Stimulated activated CD4-positive, alpha-beta T cell treated with anti-CD3 and anti-CD28 coated beads, Interleukin-15, amount 100 ng/mL, for 24 hours (primary cell): Measurements from ENCODE around the gene F8.
A peak's percentile ranks its signal among the peaks of the same experiment; 100 is the strongest.
"Not testable (repeated sequence)": the region's sequence is repeated elsewhere in the genome, so short reads cannot be mapped to it uniquely, and the experiment has no call there.

ENCODE experiments used
- DNase-seq: peaks from one replicate; pipeline ENCODE4 v3.0.0-alpha.2; 2020

The F8 gene

DNA sequence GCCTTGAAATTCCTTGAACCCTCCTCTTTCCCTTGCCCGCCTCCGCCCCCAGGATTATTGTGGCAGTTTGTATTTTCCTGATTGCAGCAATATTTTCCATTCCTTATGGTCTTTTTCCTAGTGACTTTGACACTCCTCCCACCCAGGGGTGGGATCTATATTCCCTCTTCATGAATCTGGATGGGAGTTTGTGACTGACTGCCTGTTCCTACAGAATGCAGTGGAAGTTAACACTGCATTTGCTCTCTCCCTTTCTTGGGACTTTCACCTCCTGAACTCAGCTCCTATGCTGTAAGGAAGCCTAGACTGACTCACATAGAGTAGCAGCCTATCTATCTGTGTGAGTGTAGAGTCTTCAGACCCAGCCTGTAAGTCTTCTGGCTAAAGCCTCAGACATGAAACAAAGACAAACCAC lies 6.4 kb upstream of the F8 start:
- DNase-seq = no peak

DNA sequence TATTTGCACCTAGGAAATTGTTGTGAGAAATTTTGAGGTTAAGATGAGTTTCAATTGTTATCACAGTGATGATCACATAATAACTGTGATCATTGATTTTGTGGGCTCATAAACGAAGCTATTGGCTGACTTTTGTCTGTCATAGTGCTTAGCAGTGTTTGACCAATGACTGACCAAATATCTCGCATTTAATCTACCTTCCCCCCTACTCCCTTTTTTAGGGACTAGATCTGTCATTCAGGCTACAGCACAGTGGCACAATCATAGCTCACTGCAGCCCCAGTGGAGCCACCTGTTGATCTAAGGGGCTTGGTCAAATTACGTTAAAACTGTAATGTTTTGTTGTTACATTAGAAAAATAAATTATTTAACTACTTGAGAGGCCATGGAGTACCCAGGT lies 5.6 kb upstream of the F8 start:
- DNase-seq = no peak

DNA sequence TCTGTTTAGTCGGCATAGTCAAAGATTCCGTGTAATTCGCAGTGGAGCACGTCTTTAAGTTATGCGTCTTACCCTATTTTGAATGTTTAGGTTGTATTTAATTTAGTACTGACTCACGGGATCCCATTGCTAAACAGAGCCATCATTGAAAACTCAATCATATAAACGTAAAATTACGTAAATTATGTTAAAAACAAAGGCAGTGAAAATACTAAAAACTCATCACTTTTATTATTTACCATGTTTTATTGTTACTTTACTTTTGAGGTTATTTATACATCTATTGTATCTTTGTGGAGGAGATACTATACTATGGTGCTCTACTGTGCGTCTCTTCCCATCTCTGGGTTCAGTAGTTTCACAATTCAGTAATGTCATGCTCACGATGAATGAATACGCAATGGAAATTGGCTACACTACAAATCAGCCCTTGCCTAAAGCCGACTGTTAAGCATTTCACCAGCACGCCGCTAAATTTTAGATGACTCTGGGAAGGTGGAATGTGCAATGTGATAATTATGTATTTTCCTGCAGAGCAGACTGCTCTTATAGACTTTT lies 5.1 kb upstream of the F8 start:
- peak; percentile 5 for DNase-seq

DNA sequence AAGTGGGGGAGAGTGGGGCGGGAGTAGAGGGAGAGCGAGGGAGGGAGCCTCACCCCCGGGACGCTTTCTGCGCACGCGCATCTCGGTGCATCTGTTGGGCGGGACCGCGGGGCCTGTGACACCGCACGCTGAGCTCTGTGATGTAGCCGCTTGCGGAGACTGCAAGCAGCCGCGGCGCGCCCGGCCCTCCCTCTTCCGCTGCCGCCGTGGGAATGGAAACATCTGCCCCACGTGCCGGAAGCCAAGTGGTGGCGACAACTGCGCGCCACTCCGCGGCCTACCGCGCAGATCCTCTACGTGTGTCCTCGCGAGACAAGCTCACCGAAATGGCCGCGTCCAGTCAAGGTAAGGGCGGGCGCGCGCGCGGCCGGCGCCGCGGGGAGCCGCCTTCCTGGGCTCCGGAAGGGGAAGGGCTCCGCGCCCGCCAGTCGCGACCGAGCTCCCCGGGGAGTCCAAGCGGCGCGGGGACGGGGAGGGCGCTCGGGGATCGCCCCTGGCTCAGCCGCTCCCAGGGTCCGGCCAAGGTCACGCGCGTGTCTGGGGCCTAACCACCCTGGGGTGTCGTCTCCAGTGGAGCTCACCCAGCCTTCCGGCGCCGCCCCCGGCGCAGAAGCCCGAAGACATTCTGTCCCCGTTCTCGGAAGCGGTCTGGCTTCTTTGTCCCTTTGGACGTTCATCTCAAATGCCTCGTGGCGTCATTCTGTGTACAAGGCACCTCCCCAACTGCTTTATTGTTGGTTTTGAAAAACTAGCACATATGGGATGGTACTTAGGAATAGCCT lies 4.4 kb upstream of the F8 start, which contains the start of gene FUNDC2:
Gene FUNDC2, plus strand, starts transcription at position 118 of the 782 bp plus-strand sequence. Its CDS starts 95 bp downstream, at position 213.
- DNase-seq = peak; percentile 92

DNA sequence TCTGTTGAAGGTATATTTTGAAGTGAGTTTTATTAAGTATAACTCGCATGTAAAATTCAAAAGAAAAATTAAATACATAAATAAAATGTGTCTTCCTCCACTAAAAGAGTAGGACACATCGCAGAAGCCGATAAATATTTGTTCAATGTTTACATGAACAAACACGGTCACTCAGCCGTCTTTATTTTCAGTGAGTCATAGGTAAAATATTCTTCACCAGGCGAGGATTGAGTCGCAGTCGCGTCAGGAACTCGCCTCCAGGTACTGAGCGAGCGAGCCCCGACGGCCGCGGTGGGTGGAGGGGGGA lies 3.9 kb upstream of the F8 start:
- DNase-seq = no peak

DNA sequence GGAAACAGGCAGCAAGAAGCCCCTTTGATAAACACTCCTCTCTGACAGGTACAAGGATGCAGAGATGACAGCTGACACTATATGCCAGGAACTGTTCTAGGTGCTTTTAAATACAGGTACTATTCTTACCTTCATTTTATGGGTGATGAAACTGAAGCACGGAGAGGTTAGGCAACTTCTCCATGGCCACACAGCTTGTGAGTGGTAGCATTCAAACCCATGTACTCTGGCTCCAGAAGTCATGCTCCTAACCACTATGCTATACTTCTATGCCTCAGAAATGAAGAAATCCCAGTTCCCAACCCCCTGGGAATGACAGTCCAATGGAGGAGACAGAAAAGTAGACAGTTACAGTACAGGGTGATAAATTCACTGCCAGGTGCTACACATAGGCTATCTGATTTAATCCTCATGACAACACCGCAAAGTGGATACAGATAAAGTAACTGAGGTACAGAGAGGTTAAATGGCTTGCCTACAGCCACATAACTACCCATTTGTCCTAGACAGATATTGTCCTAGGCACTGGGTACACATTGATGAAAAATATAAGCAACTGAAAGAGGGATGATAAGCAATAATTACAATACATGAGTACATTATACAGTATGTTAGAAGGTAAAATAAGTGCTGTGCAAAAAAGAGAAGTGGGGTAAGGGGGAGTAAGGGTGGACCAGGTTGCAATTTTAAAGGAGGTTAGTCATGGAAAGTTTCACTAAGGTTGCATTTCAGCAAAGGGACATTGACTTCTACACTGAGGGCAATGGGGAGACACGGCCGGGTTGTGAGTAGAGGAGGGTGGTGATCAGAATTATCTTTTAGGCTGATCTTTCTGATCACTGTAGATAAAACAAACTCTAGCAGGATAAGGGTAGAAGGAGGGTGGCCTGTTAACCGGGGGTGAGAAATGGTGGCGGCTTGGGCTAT lies 1.6 kb upstream of the F8 start:
- no peak for DNase-seq

DNA sequence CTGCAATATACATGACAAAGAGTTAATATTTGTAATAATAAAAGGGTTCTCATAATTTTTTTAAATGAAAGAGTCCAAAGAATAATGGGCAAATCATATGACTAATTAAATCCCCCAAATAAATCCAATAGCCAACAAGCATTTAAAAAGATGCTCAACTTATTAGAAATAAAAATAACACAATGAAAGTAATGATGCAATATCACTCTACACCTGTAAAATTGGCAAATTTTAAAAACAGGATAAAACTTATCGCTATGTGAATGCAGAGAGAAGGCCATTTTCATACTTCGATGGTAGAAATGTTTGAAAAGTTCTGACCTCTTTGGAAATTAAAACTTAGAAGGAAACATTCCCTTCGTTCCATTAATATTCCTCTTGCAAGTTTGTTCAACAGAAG lies 1.9 kb downstream of the F8 start:
- no peak for DNase-seq

DNA sequence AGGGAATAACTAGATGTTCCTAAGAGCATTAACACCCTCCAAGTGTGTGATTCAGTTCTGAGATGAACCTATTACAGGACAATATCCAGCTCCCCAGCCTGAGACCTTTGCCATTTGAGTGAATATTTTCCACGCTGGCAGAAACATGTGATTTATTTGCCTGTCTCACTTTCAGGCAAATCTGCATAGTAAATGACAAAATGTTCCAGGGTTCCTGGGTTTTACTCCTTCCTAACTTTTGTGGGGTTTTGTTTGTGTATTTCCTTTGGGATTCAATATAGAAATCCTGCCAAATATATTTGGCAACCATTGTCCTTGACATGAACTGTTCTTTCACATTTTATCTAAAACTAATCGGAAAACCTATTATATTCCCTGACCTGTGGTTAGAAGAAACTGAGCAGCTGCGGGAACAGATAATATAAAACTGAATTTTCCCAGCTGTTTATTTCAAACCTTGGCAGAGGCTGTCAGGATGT lies 12.5 kb downstream of the F8 start:
- no peak for DNase-seq

DNA sequence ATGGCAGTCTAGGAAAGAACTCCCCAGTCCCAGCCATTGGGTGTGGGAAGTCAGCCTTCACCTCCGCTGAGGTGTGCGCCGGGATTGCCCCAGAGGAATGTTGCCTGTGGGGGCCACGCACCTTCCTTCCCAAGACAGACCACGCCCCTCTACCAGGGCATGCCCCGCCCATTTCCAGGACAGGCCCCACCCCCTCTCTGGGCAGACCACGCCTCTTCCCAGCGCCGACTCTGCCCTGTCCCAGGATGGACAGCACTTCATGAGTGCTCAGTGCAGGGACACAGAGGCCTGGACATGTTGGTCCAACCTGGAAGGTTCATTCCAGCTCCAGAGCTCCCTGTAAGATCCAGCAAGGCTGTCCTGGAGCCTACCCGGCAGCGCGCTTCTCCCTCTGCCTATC lies 13.9 kb downstream of the F8 start:
- not testable (repeated sequence) for DNase-seq

DNA sequence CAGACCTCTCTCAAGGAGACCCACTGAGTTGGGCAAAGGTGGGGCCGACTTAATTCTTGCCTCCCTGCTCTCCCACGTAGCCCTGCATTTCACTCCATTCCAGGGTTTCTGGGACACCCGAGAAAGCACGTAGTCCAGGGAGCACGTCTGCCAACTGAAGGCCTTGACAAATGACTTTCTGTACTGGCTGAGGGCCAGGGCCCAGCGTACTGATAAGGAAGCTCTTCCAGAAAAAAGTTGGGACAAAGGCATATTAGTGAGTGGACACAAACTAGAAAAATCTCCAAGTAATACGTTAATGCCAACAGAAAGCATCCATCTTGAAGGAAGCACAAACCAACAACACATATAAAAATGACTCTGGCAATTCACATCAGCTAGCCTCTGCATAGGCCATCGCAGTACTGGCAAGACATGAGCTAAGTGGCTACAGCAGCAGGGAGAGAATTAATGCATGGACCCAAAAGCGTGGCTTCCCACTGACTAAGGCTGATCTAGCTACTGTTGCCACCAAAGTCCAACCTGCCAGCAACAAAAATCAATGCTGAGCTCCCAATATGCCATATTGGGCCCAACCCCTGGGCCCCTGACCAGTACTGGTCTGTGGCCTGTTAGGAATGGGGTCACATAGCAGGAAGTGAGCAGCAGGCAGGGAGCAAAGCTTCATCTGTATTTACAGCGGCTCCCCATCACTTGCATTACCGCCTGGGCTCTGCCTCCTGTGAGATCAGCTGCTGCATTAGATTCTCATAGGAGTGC lies 15.4 kb downstream of the F8 start:
- not testable (repeated sequence) for DNase-seq

DNA sequence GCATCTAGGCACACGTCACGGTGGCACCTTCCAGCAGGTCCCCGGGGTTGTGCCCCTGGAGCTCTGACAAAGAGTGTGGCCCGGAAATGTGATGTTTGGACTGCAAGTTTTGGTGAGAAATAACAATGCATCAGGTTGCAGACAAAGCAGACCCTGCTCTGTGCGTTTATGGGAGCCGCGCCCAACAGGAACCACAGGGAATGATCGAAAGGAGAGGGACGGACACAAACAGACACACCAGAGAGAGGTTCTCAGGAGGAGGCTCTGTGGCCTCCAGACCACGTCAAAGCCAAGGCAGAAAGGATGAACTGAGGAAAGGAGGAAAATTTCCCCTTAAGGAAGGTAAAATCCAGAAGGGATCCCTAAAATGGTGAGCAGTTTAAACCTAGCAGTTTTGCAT lies 16.1 kb downstream of the F8 start:
- DNase-seq = not testable (repeated sequence)

DNA sequence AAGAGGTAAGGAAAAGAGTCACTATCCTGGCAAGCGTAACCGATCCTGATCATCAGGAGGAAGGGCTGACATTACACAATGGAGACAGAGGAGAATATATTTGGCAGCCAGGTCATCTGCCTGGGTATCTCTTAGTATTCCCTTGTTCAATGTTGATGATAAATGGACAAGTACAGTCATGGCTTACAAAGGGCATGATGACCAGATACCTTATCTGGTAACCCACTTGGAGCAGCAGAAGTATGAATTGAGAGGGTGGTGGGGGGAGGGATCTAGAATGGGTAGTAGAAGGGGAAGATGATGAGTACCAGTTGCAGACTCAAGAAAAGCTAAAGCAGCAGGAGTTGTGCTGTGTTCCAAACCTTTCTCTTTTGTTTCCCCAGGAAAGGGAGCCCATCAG lies 17.3 kb downstream of the F8 start:
- DNase-seq = no peak

DNA sequence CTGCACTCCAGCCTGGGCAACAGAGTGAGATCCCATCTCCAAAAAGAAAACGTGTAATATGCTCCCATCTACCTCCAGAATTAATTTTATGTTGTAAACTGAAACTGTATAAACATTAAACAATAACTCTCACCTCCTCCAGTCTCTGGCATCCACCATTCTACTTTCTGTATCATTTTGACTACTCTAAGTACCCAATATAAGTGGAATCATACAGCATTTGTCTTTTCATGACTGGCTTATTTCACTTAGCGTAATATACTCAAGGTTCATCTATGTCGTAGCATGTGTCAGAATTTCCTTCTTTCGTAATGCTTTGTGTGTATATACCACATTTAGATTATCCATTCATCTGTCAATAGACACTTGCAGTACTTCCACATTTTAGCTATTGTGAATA lies 20.6 kb downstream of the F8 start:
- no peak for DNase-seq

DNA sequence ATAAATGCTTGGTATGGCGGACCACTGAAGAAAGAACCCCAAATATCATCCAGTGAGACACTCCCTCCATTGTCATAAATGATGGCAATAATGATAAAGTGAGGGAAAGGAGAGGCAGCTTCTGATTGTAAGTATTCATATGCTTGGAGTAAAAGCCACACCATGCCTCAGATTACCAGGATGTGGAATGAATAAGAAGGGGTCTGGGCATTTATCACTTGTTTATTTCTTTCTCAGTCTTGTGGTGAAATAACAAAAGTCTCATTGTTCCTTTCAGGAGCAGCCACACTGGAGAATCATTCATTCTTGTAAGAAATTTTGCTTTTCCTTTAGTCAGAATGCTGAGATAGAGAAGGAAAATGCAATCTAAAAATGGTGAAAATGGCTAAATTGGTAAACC lies 21.7 kb downstream of the F8 start:
- DNase-seq = no peak

DNA sequence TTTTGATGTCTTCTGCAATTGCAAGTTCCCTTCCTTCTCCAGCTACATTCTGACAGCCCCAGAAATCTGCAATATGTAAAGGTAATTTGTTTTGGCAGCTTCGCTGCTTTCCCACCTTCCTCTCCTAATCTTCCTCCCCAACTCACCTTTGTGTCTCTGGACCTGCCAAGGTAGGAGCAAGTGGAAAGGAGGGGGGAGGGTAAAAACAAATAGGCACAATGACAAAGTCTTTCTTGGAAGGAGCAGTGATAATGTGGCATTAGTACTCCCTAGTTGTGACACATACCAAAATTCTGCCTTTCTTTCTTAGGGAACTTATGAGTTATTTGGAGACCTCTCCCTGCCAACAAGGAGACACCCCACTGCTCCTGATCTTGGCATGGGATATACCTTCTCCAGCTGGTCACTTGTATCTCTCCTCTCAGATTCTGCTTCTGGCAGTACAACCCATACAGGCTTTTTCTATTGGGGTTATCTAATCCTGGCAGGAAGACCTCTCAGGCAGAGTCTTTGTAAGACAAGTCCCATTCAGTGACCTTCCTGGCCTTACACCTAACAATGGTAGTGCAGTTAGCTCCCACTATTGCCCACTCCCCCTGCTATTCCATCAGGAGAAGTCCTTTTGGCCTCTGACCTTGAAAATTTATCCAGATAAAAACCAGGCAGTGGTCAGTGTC lies 24.2 kb downstream of the F8 start:
- DNase-seq = no peak

DNA sequence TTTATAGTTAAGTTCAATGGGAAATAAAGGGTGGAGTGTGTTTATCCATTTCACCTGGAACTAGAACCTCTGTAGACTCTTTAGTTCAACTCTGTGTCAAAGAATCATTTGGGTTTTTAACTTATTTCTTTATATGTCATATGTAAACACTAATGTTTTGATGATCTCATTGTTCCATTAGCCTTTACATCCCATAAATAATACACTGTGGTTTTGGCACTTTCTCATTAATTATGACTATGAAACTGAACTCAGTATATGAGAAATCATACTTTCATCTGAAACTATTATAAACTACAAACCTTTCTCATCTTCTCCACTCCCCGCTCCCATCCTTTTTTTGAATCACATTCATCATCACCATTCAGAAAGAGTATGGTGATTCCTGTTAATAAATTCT lies 31.0 kb downstream of the F8 start:
- DNase-seq = no peak

DNA sequence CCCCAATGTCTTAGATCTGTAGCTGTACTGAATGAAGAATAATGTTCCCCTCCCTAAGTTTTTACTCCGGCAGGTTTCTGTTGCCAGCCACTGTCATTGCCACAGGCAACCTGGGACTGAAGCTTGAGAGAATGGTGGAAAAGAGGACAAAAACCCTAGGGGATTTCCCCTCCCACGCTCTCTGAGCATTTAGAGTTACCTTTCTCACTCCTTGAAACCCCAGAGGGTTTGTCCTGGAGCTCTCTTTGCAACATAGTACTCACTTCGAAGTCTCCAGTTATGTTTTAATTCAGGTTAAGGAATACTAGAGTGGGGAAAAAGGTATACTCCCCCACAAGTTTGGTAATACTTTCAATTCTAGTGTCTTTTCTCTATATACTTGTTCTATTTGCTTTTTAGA lies 31.5 kb downstream of the F8 start:
- peak; percentile 58 for DNase-seq

DNA sequence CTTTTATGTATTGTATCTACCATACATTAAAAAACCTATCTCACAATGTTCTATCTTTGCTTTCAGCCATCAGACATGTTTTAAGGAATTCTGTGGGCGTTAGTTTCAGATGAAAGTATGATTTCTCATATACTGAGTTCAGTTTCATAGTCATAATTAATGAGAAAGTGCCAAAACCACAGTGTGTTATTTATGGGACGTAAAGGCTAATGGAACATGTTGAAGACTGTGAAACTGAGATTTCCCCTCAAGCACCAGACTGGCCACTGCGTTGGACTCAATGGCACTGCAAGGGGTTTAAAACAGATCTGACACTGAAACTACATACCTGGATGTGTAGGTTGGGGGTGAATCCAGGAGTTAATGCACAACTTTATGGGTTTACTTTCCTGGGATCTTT lies 32.0 kb downstream of the F8 start:
- DNase-seq = peak; percentile 5

DNA sequence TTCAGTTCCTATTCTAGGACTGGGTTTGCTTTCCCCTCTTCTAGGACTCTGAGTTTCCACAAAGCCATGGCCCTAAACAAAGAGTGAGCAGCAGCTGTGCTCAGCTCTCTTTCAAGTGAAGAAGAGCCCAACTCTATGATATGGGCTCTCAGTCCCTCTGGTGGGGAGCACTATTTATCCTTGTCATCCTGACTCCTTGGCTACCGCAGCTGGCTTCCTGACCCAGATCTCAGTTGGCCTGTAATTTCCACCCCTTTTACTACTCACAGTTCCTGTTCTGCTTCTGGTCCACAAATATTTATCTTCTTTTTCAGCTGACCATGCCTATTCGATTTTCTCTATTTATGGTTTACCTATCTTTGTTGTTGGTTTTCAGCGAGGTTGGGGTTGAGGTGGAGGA lies 33.8 kb downstream of the F8 start:
- DNase-seq = no peak

DNA sequence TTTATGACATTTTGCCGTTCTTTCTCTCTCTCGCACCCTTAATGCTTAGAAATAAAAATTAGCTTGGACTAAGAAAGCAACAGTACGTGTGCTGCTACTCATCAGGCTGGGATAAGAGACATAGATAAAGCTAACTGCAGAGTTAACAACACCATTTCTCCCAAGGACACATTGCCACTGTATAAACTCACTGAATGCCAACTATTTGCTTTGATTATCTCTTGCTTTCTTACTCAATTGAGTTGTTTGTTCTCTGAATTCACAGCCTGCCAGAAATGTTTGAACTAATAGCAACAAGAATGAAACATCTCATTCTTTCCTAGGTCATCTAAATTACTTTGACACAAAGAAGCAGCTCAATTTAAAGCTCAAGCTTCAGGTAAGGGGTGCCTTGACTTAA lies 34.6 kb downstream of the F8 start:
- DNase-seq = no peak

DNA sequence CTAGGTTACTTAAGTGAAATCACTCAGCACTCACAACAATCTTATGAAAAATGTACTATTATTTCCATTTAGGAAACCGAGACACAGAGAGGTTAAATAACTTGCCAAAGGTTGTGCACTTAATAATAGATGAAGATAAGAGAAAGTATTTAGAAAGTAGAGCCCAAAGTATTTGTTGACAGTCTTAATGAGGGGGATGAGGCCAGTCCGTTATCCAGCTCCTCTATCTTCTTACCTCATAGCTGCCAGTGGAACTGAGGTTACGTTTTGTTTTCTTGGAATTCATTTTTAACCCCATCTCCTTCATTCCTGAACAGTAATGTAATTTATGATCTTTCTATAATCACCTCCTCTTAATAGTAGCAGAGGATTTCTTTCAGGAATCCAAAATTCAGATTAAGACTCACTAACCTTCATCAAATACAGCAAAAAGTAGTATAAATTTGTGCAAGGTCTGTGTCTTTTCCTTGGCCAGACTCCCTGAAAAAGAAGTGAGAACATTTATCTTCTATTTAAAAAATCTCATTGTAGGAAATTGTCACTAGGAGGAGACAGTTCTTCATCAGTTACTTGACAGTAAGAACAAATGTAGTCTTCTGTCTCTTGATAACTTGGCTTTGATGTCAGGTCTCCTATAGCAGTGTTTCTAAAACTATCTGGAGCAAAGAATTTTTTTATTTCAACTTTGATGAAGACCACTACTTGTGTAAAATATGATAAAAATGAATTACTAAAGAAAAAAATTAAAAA lies 35.5 kb downstream of the F8 start:
- DNase-seq = no peak

DNA sequence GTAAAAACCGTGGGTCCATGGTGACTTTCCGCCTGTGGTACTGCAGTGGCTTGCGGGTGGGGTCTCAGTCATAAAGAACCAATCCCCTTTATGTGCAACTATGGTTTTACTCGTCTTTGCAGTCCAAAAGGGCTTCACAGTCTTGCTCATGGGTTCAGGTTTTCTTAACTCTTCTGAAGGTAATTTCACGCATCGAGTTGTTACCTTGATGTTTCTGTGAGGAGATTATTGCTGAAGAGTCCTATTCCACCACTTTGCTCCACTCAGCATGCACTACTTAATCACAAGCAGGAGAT lies 41.5 kb downstream of the F8 start:
- DNase-seq = no peak
